Thyroid gland (tissue), 4 donors: ENCODE results near the gene TRANK1.

Source experiments
- CTCF ChIP-seq, 6 experiments: fragments of 200-600 bp in 3 of 6; fragments of 450-650 bp in 3 of 6; sonication (generic) in 3 of 6; IDR thresholded peaks; one replicate each; pipeline ENCODE4 v1.5.1; 2016 to 2019; ENCODE audit warnings: antibody characterized with exemption in 6 of 6, mild to moderate bottlenecking in 2 of 6, inconsistent platforms in 1 of 6, moderate library complexity in 1 of 6
- POLR2A ChIP-seq, 2 donors: fragments of 450-650 bp; IDR thresholded peaks; one replicate each; pipeline ENCODE4 v1.6.1; 2017; ENCODE audit warnings: antibody characterized with exemption in 2 of 2, mild to moderate bottlenecking in 2 of 2, moderate library complexity in 1 of 2

- TF ChIP-seq CTCF (IDR thresholded peaks at IDR 0.05) (no peak), POLR2A (IDR thresholded peaks at IDR 0.05) (no peak)
Measured at GRCh38 chr3:36877930-36878685, 66.7 kb downstream of the TRANK1 start.
